GM23338 (cell line): ENCODE data around the gene ALS2. TPM values are rescaled to one million over a fixed set of nuclear protein-coding genes. Genes with fewer than 3 reads are reported as not detected.

Source experiments
- ATAC-seq: fragments of 200-7000 bp; cut with Tn5 transposase; 3 replicates; pipeline ENCODE4 v1.9.1; 2020
- DNase-seq: peaks from one replicate; pipeline ENCODE4 v3.0.0-alpha.2; 2015; ENCODE audit warnings: low spot score
- H2AFZ ChIP-seq: fragments of 200-600 bp; sonication (generic); 2 replicates; pipeline ENCODE4 v1.8.0; 2016; ENCODE audit warnings: antibody characterized with exemption, mild to moderate bottlenecking, moderate library complexity
- H3F3A ChIP-seq: fragments of 200-600 bp; sonication (generic); replicated peaks from 2 replicates; pipeline ENCODE4 v1.8.0; 2017; ENCODE audit warnings: antibody characterized with exemption, mixed run types, low read depth
- H3K27ac ChIP-seq: fragments of 200-600 bp; sonication (generic); 2 replicates; pipeline ENCODE4 v1.6.1; 2016; ENCODE audit warnings: low read depth
- H3K27me3 ChIP-seq: fragments of 200-600 bp; sonication (generic); 2 replicates; pipeline ENCODE4 v1.8.0; 2016; ENCODE audit warnings: mild to moderate bottlenecking, mixed run types, moderate library complexity; ENCODE audit not compliant: insufficient read depth
- H3K36me3 ChIP-seq: fragments of 200-600 bp; sonication (generic); 2 replicates; pipeline ENCODE4 v1.8.0; 2016; ENCODE audit warnings: mild to moderate bottlenecking; ENCODE audit not compliant: insufficient read depth
- H3K4me1 ChIP-seq: fragments of 200-600 bp; sonication (generic); 2 replicates; pipeline ENCODE4 v1.8.0; 2016; ENCODE audit warnings: mild to moderate bottlenecking, moderate library complexity; ENCODE audit not compliant: insufficient read depth
- H3K4me2 ChIP-seq: fragments of 200-600 bp; sonication (generic); 2 replicates; pipeline ENCODE4 v1.7.1; 2017; ENCODE audit warnings: mixed run types
- H3K4me3 ChIP-seq: fragments of 200-600 bp; sonication (generic); 2 replicates; pipeline ENCODE4 v1.6.1; 2016; ENCODE audit warnings: mixed run types
- H3K79me2 ChIP-seq: fragments of 200-600 bp; sonication (generic); replicated peaks from 2 replicates; pipeline ENCODE4 v1.8.0; 2017; ENCODE audit warnings: mild to moderate bottlenecking; ENCODE audit not compliant: insufficient read depth
- H3K9me2 ChIP-seq: fragments of 200-600 bp; sonication (generic); 2 replicates; pipeline ENCODE4 v1.8.0; 2017; ENCODE audit not compliant: insufficient read depth
- H4K20me1 ChIP-seq: fragments of 200-600 bp; sonication (generic); replicated peaks from 2 replicates; pipeline ENCODE4 v1.8.0; 2017; ENCODE audit warnings: mild to moderate bottlenecking; ENCODE audit not compliant: insufficient read depth
- H3K27ac Mint-ChIP-seq: 2 replicates; pipeline ENCODE4 v1.8.0; 2020; ENCODE audit warnings: inconsistent platforms, mild to moderate bottlenecking, moderate library complexity, mixed read lengths
- H3K27me3 Mint-ChIP-seq: 3 replicates; pipeline ENCODE4 v1.8.0; 2022; ENCODE audit warnings: low read depth, mild to moderate bottlenecking, moderate library complexity, mixed read lengths, inconsistent platforms; ENCODE audit not compliant: insufficient read depth, poor library complexity
- H3K36me3 Mint-ChIP-seq: 3 replicates; pipeline ENCODE4 v1.8.0; 2021; ENCODE audit warnings: low read depth, mild to moderate bottlenecking, inconsistent platforms, moderate library complexity, mixed read lengths
- H3K4me1 Mint-ChIP-seq: 3 replicates; pipeline ENCODE4 v1.8.0; 2020; ENCODE audit warnings: mild to moderate bottlenecking, inconsistent platforms, mixed read lengths
- H3K4me3 Mint-ChIP-seq: 3 replicates; pipeline ENCODE4 v1.8.0; 2021; ENCODE audit warnings: moderate library complexity, mild to moderate bottlenecking, inconsistent platforms, mixed read lengths
- H3K9me3 Mint-ChIP-seq: 3 replicates; pipeline ENCODE4 v1.8.0; 2020; ENCODE audit warnings: moderate library complexity, mild to moderate bottlenecking, inconsistent platforms, mixed read lengths
- CREB1 ChIP-seq: fragments of 250-450 bp; sonication (Bioruptor Pico); IDR thresholded peaks from 2 replicates; pipeline ENCODE4 v1.5.0; 2020; ENCODE audit warnings: low read depth, mild to moderate bottlenecking, moderate library complexity
- CTCF ChIP-seq, 2 experiments: fragments of 200-600 bp in 1 of 2; sonication (generic) in 1 of 2; conservative IDR thresholded peaks; 2 replicates each; pipeline versions ENCODE4 v1.5.1 to v1.6.1; 2016 to 2017; ENCODE audit warnings: antibody characterized with exemption in 2 of 2, low read depth in 2 of 2, mild to moderate bottlenecking in 2 of 2, moderate library complexity in 1 of 2
- ETS1 ChIP-seq: IDR thresholded peaks from 2 replicates; pipeline ENCODE4 v1.6.1; 2016; ENCODE audit warnings: antibody characterized with exemption
- JUNB ChIP-seq: IDR thresholded peaks from one replicate; pipeline ENCODE4 v1.6.1; 2016; ENCODE audit warnings: antibody characterized with exemption; ENCODE audit not compliant: unreplicated experiment
- NANOG ChIP-seq: IDR thresholded peaks from 2 replicates; pipeline ENCODE4 v1.6.1; 2016; ENCODE audit warnings: antibody characterized with exemption, borderline replicate concordance
- POLR2AphosphoS5 ChIP-seq: IDR thresholded peaks from 2 replicates; pipeline ENCODE4 v1.6.1; 2016; ENCODE audit warnings: antibody characterized with exemption, low read depth
- REST ChIP-seq: IDR thresholded peaks from one replicate; pipeline ENCODE4 v1.6.1; 2018; ENCODE audit warnings: antibody characterized with exemption; ENCODE audit not compliant: unreplicated experiment
- ZNF462 ChIP-seq: fragments of 250-450 bp; sonication (Bioruptor Pico); IDR thresholded peaks from 2 replicates; pipeline ENCODE4 v1.5.0; 2020; ENCODE audit warnings: mild to moderate bottlenecking, moderate library complexity
- polyA plus RNA-seq: library from polyadenylated mRNA; unstranded; fragments of >200 nt; fragmentation: Nextera tagmentation; extraction: Ambion mirVana; gene quantifications from 2 replicates; pipeline ENCODE4 v1.2.1, GENCODE V29; 2016
- total RNA-seq: library from RNA; depleted of rRNA; stranded (reverse); fragments of >200 nt; shearing (Covaris generic); gene quantifications from 2 replicates; pipeline ENCODE4 v1.2.3, GENCODE V29; 2014

The ALS2 gene
- total and polyA plus RNA-seq, 2 experiments from 2014 or later: 9.6 to 43.3 TPM

- TF ChIP-seq ZNF462 (CRISPR knock-in tag) (no peak), NANOG (no peak), CREB1 (CRISPR knock-in tag) (no peak), ETS1 (no peak)
Observed at GRCh38 chr2:201709747-201710146, 71.0 kb downstream of the ALS2 start (continued).

- ATAC-seq (no peak), DNase-seq (no peak)
- Mint-ChIP-seq H3K4me3 (no peak overlapping the region), H3K27me3 (no peaks in the 10 kb centered on the region), H3K27ac (no peak overlapping the region), H3K4me1 (no peaks in the 10 kb centered on the region), H3K36me3 (peaks cover 28% of the 10 kb centered on the region), H3K9me3 (no peaks in the 10 kb centered on the region)
- no peaks in the 10 kb centered on the region for H3K79me2 ChIP-seq
- H3K27ac ChIP-seq: no peak overlapping the region
- H3K4me2 ChIP-seq: no peak overlapping the region
- H3K4me1 ChIP-seq: no peaks in the 10 kb centered on the region
- no peak overlapping the region for H2AFZ ChIP-seq
- H3K9me2 ChIP-seq: no peaks in the 10 kb centered on the region
- no peak for TF ChIP-seq POLR2AphosphoS5
- TF ChIP-seq CTCF (conservative IDR thresholded peaks at IDR 0.05; ENCODE audit: low read depth in 2 of 2): no peak
- no peak for TF ChIP-seq REST
- no peak for TF ChIP-seq JUNB
- TF ChIP-seq NANOG: no peak
- H3F3A ChIP-seq: no peaks in the 10 kb centered on the region
- no peaks in the 10 kb centered on the region for H4K20me1 ChIP-seq
- peaks cover 29% of the 10 kb centered on the region for H3K36me3 ChIP-seq
- H3K4me3 ChIP-seq: no peak overlapping the region
- H3K27me3 ChIP-seq: no peaks in the 10 kb centered on the region
Observed at GRCh38 chr2:201709049-201709448, 71.7 kb downstream of the ALS2 start.
